GM12872 (cell line): ENCODE results near the gene STRIP1.

ENCODE experiments used
- CTCF ChIP-seq: IDR thresholded peaks from 3 replicates; pipeline ENCODE4 v1.5.1; 2011; ENCODE audit warnings: low read depth, mild to moderate bottlenecking, low read length, moderate library complexity; ENCODE audit not compliant: insufficient read depth

STRIP1 gene

GRCh38 chr1:110034451-110035235 lies at the start of gene STRIP1:
Gene STRIP1, plus strand, starts transcription at chr1:110034624. Its CDS starts 14 bp downstream, at chr1:110034638.
- no peak for TF ChIP-seq CTCF

- no peak for TF ChIP-seq CTCF
Measured at GRCh38 chr1:109985247-109986053, 49.0 kb upstream of the STRIP1 start.

- no peak for TF ChIP-seq CTCF
Measured at GRCh38 chr1:109986054-109986444, 48.4 kb upstream of the STRIP1 start.

GRCh38 chr1:109988349-109988914 lies 46.0 kb upstream of the STRIP1 start:
- no peak for TF ChIP-seq CTCF

GRCh38 chr1:109989506-109990301 lies 44.7 kb upstream of the STRIP1 start:
- no peak for TF ChIP-seq CTCF

- no peak for TF ChIP-seq CTCF
Measured at GRCh38 chr1:109990302-109990653, 44.1 kb upstream of the STRIP1 start.
